Measurements from ENCODE around the gene L3HYPDH. TPM values are rescaled to one million over a fixed set of nuclear protein-coding genes. Genes with fewer than 3 reads are reported as not detected.
"Not testable (repeated sequence)": the region's sequence is repeated elsewhere in the genome, so short reads cannot be mapped to it uniquely, and the experiment has no call there.

Gene L3HYPDH
- total RNA-seq, 3 donors from 2014 or later, result 56.5 to 74.4 (median 70.9) TPM

GRCh38 chr14:59455411-59455810 lies 28.8 kb downstream of the L3HYPDH start:
- H3K36me3 ChIP-seq, result no peaks in the 10 kb centered on the region
- no peaks in the 10 kb centered on the region for H3K9me3 ChIP-seq
- H3K27ac ChIP-seq, result peak overlapping the region in 1 of 2 donors; percentile 74
- H3K27me3 ChIP-seq, result no peaks in the 10 kb centered on the region
- intact Hi-C loops (cut with DNase I; ENCODE audit: low total_unique reads), result no loop called here
- no peak for DNase-seq (ENCODE audit: low spot score in 2 of 2)
- H3K4me3 ChIP-seq, result no peak overlapping the region
- H3K4me1 ChIP-seq, result no peaks in the 10 kb centered on the region
- TF ChIP-seq CTCF (IDR thresholded peaks at IDR 0.05), result no peak
- TF ChIP-seq POLR2AphosphoS5 (IDR thresholded peaks at IDR 0.05), result no peak
- TF ChIP-seq POLR2A (IDR thresholded peaks at IDR 0.05), result no peak

DNA sequence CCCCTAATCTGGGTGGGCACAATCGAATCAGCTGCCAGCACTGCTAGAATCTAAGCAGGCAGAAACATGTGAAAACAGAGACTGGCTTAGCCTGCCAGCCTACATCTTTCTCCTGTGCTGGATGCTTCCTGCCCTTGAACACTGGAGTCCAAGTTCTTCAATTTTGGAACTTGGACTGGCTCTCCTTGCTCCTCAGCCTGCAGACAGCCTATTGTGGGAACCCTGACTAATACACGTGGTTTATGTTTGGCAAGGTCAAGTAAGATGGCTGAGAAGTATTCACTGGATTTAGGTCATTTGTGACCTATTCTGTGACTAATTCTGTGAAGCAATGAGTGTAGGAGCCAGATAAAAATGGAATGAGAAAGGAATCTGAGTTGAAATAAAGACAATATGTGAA lies 30.1 kb downstream of the L3HYPDH start:
- DNase-seq (ENCODE audit: low spot score in 2 of 2), result no peak
- intact Hi-C loops (cut with DNase I; ENCODE audit: low total_unique reads), result no loop called here
- H3K36me3 ChIP-seq, result no peaks in the 10 kb centered on the region
- no peaks in the 10 kb centered on the region for H3K9me3 ChIP-seq
- no peaks in the 10 kb centered on the region for H3K4me1 ChIP-seq
- H3K27me3 ChIP-seq, result no peaks in the 10 kb centered on the region
- H3K27ac ChIP-seq, result peak overlapping the region in 1 of 2 donors; percentile 46
- TF ChIP-seq POLR2A (IDR thresholded peaks at IDR 0.05) (no peak), POLR2AphosphoS5 (IDR thresholded peaks at IDR 0.05) (no peak), CTCF (IDR thresholded peaks at IDR 0.05) (no peak)
- H3K4me3 ChIP-seq, result no peak overlapping the region

- no peaks in the 10 kb centered on the region for H3K36me3 ChIP-seq
- intact Hi-C loops (cut with DNase I; ENCODE audit: low total_unique reads), result no loop called here
- H3K4me1 ChIP-seq, result no peaks in the 10 kb centered on the region
- no peaks in the 10 kb centered on the region for H3K9me3 ChIP-seq
- TF ChIP-seq POLR2A (IDR thresholded peaks at IDR 0.05) (no peak), CTCF (IDR thresholded peaks at IDR 0.05) (no peak), POLR2AphosphoS5 (IDR thresholded peaks at IDR 0.05) (no peak)
- no peak overlapping the region for H3K4me3 ChIP-seq
- no peak for DNase-seq (ENCODE audit: low spot score in 2 of 2)
- no peak overlapping the region for H3K27ac ChIP-seq
- H3K27me3 ChIP-seq, result no peaks in the 10 kb centered on the region
These were observed 32.4 kb downstream of the L3HYPDH start for GRCh38 chr14:59451849-59452248.

DNA sequence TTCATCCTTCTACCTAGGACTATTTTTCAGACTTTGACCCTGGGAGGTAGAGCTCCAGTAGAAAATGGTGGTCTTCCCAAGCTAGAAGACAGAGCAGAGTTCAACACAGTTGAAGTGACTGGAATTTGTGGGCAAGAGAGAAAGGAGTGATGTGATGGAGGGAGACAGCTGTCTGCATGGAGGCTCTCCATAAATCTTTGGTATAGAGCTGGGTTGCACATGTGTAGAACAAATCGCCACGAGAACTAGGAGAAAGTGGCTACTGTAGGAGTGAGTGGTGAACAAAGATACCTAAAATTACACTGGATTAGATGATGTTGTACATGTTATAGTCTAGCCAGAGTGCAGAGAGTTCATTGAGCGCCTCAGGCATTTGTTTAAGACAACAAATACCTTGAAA lies 33.5 kb downstream of the L3HYPDH start:
- Histone ChIP-seq H3K9me3 (no peaks in the 10 kb centered on the region), H3K36me3 (no peaks in the 10 kb centered on the region), H3K4me1 (no peaks in the 10 kb centered on the region), H3K27me3 (no peaks in the 10 kb centered on the region), H3K27ac (no peak overlapping the region), H3K4me3 (no peak overlapping the region)
- no peak for DNase-seq (ENCODE audit: low spot score in 2 of 2)
- intact Hi-C loops (cut with DNase I; ENCODE audit: low total_unique reads), result no loop called here
- TF ChIP-seq CTCF (IDR thresholded peaks at IDR 0.05) (no peak), POLR2A (IDR thresholded peaks at IDR 0.05) (no peak), POLR2AphosphoS5 (IDR thresholded peaks at IDR 0.05) (no peak)

- H3K4me1 ChIP-seq; H3K36me3 ChIP-seq; H3K27me3 ChIP-seq; H3K27ac ChIP-seq; DNase-seq (ENCODE audit: low spot score in 2 of 2); H3K4me3 ChIP-seq; intact Hi-C loops (cut with DNase I; ENCODE audit: low total_unique reads); H3K9me3 ChIP-seq: not testable (repeated sequence)
These were observed 35.5 kb downstream of the L3HYPDH start for GRCh38 chr14:59448673-59449072.
